A673 (cell line): Measurements from ENCODE around the gene TBX4. TPM values are rescaled to one million over a fixed set of nuclear protein-coding genes. Genes with fewer than 3 reads are reported as not detected.
"Not testable (repeated sequence)": the region's sequence is repeated elsewhere in the genome, so short reads cannot be mapped to it uniquely, and the experiment has no call there.

Experiments used
- BruUV-seq: library from RNA; stranded (reverse); fragments of 400-500 nt; replicated peaks from 2 replicates; lab custom pipeline; 2021; lab: Mats Ljungman, UMichigan
- CTCF ChIA-PET: fragments of 300-600 bp; sonication (Branson Sonifier 250); formaldehyde crosslinking; loops from one replicate; lab custom pipeline; 2022; ENCODE audit warnings: antibody characterized with exemption; lab: Charles Lee
- POLR2A ChIA-PET: fragments of 300-600 bp; sonication (Branson Sonifier 250); formaldehyde crosslinking; loops from one replicate; lab custom pipeline; 2022; ENCODE audit warnings: antibody characterized with exemption; ENCODE audit not compliant: low non-redundant PET; lab: Charles Lee
- DNase-seq: peaks from one replicate; pipeline ENCODE4 v3.0.0-alpha.2; 2015; ENCODE audit warnings: low spot score
- H3K27ac ChIP-seq: fragments of 200-600 bp; sonication (generic); 2 replicates; pipeline ENCODE4 v1.5.1; 2016; ENCODE audit warnings: mixed run types, low read depth, mild to moderate bottlenecking, mixed read lengths, antibody characterized with exemption, low read length; ENCODE audit not compliant: poor library complexity, severe bottlenecking
- H3K27me3 ChIP-seq: fragments of 200-600 bp; sonication (generic); replicated peaks from 2 replicates; pipeline ENCODE4 v1.6.1; 2017; ENCODE audit warnings: mixed run types, low read depth, mild to moderate bottlenecking, mixed read lengths, antibody characterized with exemption, low read length; ENCODE audit not compliant: insufficient read depth, poor library complexity
- H3K36me3 ChIP-seq: fragments of 200-600 bp; sonication (generic); 2 replicates; pipeline ENCODE4 v1.6.1; 2016; ENCODE audit warnings: mixed run types, mild to moderate bottlenecking, mixed read lengths, antibody characterized with exemption, low read length; ENCODE audit not compliant: insufficient read depth, poor library complexity, severe bottlenecking
- H3K4me1 ChIP-seq: fragments of 200-600 bp; sonication (generic); 2 replicates; pipeline ENCODE4 v1.6.1; 2017; ENCODE audit warnings: mixed run types, mild to moderate bottlenecking, mixed read lengths, antibody characterized with exemption, low read length; ENCODE audit not compliant: insufficient read depth, poor library complexity, severe bottlenecking
- H3K4me3 ChIP-seq: fragments of 200-600 bp; sonication (generic); 2 replicates; pipeline ENCODE4 v1.5.1; 2016; ENCODE audit warnings: low read depth, mixed run types, mild to moderate bottlenecking, mixed read lengths, low read length; ENCODE audit not compliant: poor library complexity, severe bottlenecking
- H3K9me3 ChIP-seq: fragments of 200-600 bp; sonication (generic); 2 replicates; pipeline ENCODE4 v1.6.1; 2016; ENCODE audit warnings: mixed run types, low read depth, mild to moderate bottlenecking, mixed read lengths, antibody characterized with exemption, low read length; ENCODE audit not compliant: poor library complexity, severe bottlenecking
- EZH2 ChIP-seq: fragments of 200-600 bp; sonication (generic); IDR thresholded peaks from 2 replicates; pipeline ENCODE4 v1.6.1; 2017; ENCODE audit warnings: borderline replicate concordance, low read depth, mild to moderate bottlenecking, mixed read lengths, antibody characterized with exemption, low read length; ENCODE audit not compliant: poor library complexity, severe bottlenecking
- intact Hi-C: fragments of 100-400 bp; cut with micrococcal nuclease; formaldehyde crosslinking; loops from one replicate; pipeline ENCODE4 v1.10.0; 2022; ENCODE audit not compliant: unreplicated experiment
- total RNA-seq: library from RNA; stranded (reverse); gene quantifications from 2 replicates; pipeline ENCODE4 v1.2.3, GENCODE V29; 2021
- TF ChIP-seq, protein P1 (sequence below): fragments of 300-800, 200-600 bp; sonication (generic); conservative IDR thresholded peaks from 2 replicates; pipeline ENCODE4 v1.5.1; 2017; ENCODE audit warnings: low read depth, mild to moderate bottlenecking, antibody characterized with exemption, low read length, moderate library complexity, mixed read lengths

Gene TBX4
- total RNA-seq, 1 experiment from 2014 or later: not detected

DNA sequence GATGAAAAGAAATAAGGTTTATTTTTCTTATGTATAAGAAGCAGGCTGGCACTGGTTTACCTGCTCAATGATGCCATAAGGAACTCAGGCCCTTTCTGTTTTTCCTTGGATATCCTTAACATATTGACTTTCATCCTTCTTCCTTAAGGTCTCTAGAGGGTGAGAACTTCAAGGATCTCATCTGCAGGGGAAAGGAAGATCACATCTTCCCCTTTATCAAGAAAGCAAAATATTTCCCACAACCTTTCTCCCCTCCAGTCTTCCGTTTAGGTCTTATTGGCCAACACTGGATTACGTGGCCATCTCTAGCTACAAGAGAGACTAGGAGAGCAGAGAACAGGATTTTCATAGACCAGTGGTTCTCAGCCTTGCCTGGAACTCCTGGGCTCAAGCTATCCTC lies 4.2 kb upstream of the TBX4 start:
- peaks cover 8% of the 10 kb centered on the region for H3K27me3 ChIP-seq
- TF ChIP-seq EZH2: no peak
- TF ChIP-seq, protein P1, sequence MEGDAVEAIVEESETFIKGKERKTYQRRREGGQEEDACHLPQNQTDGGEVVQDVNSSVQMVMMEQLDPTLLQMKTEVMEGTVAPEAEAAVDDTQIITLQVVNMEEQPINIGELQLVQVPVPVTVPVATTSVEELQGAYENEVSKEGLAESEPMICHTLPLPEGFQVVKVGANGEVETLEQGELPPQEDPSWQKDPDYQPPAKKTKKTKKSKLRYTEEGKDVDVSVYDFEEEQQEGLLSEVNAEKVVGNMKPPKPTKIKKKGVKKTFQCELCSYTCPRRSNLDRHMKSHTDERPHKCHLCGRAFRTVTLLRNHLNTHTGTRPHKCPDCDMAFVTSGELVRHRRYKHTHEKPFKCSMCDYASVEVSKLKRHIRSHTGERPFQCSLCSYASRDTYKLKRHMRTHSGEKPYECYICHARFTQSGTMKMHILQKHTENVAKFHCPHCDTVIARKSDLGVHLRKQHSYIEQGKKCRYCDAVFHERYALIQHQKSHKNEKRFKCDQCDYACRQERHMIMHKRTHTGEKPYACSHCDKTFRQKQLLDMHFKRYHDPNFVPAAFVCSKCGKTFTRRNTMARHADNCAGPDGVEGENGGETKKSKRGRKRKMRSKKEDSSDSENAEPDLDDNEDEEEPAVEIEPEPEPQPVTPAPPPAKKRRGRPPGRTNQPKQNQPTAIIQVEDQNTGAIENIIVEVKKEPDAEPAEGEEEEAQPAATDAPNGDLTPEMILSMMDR: no peak
- H3K4me3 ChIP-seq: no peak overlapping the region
- H3K27ac ChIP-seq: no peak overlapping the region
- no peaks in the 10 kb centered on the region for H3K9me3 ChIP-seq
- no TSS peak for BruUV-seq
- H3K36me3 ChIP-seq: no peaks in the 10 kb centered on the region
- ChIA-PET CTCF (interaction anchor here (0.6 kb wide), 2 partner anchors 9 to 102 kb away, joined by 3 to 4 read pairs; no protein-coding TSS in a partner anchor), POLR2A (no interaction called here)
- intact Hi-C loops: no loop called here
- no peaks in the 10 kb centered on the region for H3K4me1 ChIP-seq
- DNase-seq: no peak

- POLR2A ChIA-PET, BruUV-seq, H3K4me1 ChIP-seq, H3K9me3 ChIP-seq, H3K27ac ChIP-seq, H3K27me3 ChIP-seq, CTCF ChIA-PET, H3K4me3 ChIP-seq, DNase-seq, intact Hi-C loops, H3K36me3 ChIP-seq: not testable (repeated sequence)
These were observed 3.1 kb upstream of the TBX4 start for GRCh38 chr17:61449140-61449539.

GRCh38 chr17:61449707-61450640 lies 2.2 kb upstream of the TBX4 start:
- no TSS peak for BruUV-seq
- no peak for DNase-seq
- POLR2A ChIA-PET: no interaction called here
- H3K27me3 ChIP-seq: peaks cover 8% of the 10 kb centered on the region
- H3K4me3 ChIP-seq: no peak overlapping the region
- no peaks in the 10 kb centered on the region for H3K9me3 ChIP-seq
- TF ChIP-seq, protein P1: no peak
- no peak for TF ChIP-seq EZH2
- H3K36me3 ChIP-seq: no peaks in the 10 kb centered on the region
- intact Hi-C loops: no loop called here
- CTCF ChIA-PET: no interaction called here
- H3K4me1 ChIP-seq: no peaks in the 10 kb centered on the region
- no peak overlapping the region for H3K27ac ChIP-seq
